Measurements from ENCODE around the gene USP17L10. TPM values are rescaled to one million over a fixed set of nuclear protein-coding genes. Genes with fewer than 3 reads are reported as not detected.
"Not testable (repeated sequence)": the region's sequence is repeated elsewhere in the genome, so short reads cannot be mapped to it uniquely, and the experiment has no call there.

USP17L10 gene
- total RNA-seq, 2 experiments from 2014 or later, result not detected

GRCh38 chr4:9257824-9258223 is 47.4 kb downstream of the USP17L10 start, which contains the start of gene USP17L20:
Gene USP17L20, plus strand, starts transcription at chr4:9258124. Its CDS starts 0 bp downstream, at chr4:9258124.
- H3K4me1 Mint-ChIP-seq; H3K27me3 Mint-ChIP-seq; H3K9me3 Mint-ChIP-seq; H3K27ac Mint-ChIP-seq; DNase-seq; H3K36me3 Mint-ChIP-seq (ENCODE audit: low read depth); H3K4me3 Mint-ChIP-seq; POLR2A ChIA-PET; CTCF ChIA-PET: not testable (repeated sequence)

Other genes starting within 250 kb of the USP17L10 start
- gene FAM90A26, start 40.2 kb upstream of the USP17L10 start, total RNA-seq, result not detected
- not detected for gene USP17L11, start 4.7 kb downstream of the USP17L10 start, total RNA-seq
- gene USP17L12, start 9.5 kb downstream of the USP17L10 start, total RNA-seq, result not detected
- gene USP17L13, start 14.2 kb downstream of the USP17L10 start, total RNA-seq, result not detected
- gene USP17L15, start 23.7 kb downstream of the USP17L10 start, total RNA-seq, result not detected
- gene USP17L17, start 33.2 kb downstream of the USP17L10 start, total RNA-seq, result not detected
- gene USP17L18, start 38.0 kb downstream of the USP17L10 start, total RNA-seq, result not detected
- gene USP17L19, start 42.7 kb downstream of the USP17L10 start, total RNA-seq, result not detected
- gene USP17L20, start 47.5 kb downstream of the USP17L10 start, total RNA-seq, result not detected
- not detected for gene USP17L21, start 52.2 kb downstream of the USP17L10 start, total RNA-seq
- gene USP17L22, start 57.0 kb downstream of the USP17L10 start, total RNA-seq, result not detected
- gene USP17L24, start 114.5 kb downstream of the USP17L10 start, total RNA-seq, result not detected
- gene USP17L25, start 119.3 kb downstream of the USP17L10 start, total RNA-seq, result not detected
- not detected for gene USP17L26, start 124.0 kb downstream of the USP17L10 start, total RNA-seq
- gene USP17L5, start 128.7 kb downstream of the USP17L10 start, total RNA-seq, result not detected
- not detected for gene USP17L27, start 133.5 kb downstream of the USP17L10 start, total RNA-seq
- not detected for gene USP17L28, start 138.2 kb downstream of the USP17L10 start, total RNA-seq
- gene USP17L29, start 143.0 kb downstream of the USP17L10 start, total RNA-seq, result not detected
- not detected for gene USP17L30, start 152.5 kb downstream of the USP17L10 start, total RNA-seq
- gene DEFB131A, start 233.8 kb downstream of the USP17L10 start, total RNA-seq, result not detected

All from activated CD4-positive, alpha-beta memory T cell treated with anti-CD3 and anti-CD28 coated beads, Interleukin-2, amount 10 ng/mL, durations not matched to agents 7 days and 5 days (primary cell).